HG02798 (cell line): ENCODE results near the gene CDK3.
"Not testable (repeated sequence)": the region's sequence is repeated elsewhere in the genome, so short reads cannot be mapped to it uniquely, and the experiment has no call there.

Experiments used
- ATAC-seq: cut with Tn5 transposase; IDR thresholded peaks from one replicate; pipeline ENCODE4 v1.9.1; 2021; ENCODE audit warnings: mild to moderate bottlenecking; ENCODE audit not compliant: unreplicated experiment, poor library complexity

Gene CDK3

DNA sequence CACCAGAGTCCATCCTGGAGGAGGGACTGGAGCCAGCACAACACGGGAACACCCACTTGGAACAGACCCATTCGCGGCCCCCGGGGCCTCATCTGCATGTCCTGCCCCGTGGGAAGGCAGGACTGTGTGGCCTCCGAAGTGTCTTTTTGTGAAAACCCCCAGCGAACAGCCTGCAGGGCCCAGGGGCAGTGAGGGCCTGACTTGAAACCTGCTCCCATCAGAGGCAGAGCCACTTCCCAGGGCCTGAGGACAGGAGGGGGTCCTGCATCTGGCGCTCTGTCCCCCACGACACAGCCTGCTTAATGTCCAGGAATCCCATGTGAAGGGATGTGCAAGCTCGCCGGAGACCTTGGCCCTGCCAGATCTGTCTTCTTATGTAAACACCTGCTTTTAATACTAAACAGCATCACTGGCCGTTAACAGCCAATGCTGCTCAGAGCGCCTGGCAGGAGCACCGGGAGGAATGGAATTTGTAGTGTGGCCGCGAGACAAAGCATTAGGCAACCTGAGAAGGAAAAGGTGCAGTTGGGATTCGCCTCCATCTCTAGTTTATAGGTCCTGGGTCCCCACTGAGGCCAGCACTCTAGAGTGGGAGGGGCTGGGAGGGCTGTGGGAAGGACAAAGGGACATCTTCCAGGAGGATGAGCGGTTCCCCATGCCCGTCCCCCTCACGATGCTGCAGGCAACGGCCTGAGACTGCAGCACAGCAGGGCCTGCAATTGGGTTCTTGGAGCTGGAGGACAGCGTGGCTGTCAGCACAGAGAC, 36.0 kb downstream of the CDK3 start:
- ATAC-seq, result no peak

DNA sequence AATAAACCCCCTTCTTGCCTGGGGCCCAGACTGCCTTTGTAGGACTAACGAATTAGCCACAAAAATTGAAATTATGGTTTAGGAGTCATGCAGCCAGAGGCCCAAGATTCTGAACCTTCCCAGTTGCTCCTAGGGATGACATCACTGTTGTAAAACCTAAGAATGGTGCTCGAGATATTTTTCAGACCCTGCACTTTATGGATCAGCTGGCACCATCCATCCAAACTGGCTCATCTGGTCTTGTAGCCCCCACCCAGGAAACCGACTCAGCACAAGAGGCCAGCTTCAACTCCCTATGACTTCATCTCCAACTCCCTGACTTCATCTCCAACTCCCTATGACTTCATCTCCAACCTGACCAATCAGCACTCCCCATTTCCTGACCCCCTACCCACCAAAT, 37.4 kb downstream of the CDK3 start:
- ATAC-seq, result no peak

DNA sequence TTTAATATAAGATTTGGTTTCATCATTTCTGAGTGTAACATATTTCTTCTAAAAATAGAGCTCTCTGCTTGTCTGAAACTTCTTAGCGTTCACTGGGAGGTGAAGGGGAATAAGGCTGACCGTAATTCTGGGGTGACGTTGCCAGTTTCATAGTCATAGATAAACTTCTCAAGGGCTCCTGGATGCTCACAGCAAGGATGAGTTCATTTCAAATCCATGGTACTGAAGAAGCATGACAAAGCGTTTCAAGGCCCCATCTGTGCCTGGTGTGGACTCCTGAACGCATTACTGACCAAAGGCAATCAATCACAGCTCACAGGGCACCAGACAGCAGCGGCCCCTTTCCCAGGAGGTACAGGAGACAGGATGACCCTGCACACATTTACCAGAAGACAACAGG, 38.5 kb downstream of the CDK3 start:
- ATAC-seq, result no peak

DNA sequence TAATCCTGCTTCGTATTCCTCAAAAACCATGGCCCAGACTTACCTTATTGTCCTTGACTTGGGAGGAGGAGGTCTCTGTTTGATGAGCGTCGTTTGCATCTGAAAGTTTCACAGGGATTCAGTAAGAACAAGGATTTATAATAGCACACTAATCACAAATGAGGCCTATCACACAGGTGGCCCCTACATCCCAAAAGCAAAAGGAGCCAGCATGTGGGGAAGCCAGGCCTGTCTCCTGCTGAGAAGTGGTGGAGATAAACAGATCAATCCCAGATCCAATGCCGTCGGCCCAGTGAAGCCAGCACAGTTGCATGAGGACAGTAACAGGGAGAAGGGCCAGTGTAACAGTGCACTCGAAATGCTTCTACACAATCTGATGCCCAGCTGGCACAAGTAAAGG, 39.7 kb downstream of the CDK3 start:
- ATAC-seq, result no peak

DNA sequence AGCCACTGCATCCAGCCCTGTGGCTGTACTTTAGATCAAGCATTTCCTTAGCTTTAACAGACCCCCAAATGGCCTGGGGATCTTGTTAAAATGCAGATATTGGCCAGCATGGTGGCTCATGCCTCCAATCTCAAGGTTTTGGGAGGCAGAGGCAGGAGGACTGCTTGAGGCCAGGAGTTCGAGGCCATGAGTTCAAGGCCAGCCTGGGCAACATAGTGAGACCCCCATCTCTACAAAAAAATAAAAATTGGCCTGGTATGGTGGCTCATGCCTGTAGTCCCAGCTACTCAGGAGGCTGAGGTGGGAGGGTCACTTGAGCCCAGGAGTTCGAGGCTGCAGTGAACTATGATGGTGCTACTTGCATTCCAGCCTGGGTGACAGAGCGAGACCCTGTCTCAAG, 42.2 kb downstream of the CDK3 start:
- ATAC-seq, result not testable (repeated sequence)

DNA sequence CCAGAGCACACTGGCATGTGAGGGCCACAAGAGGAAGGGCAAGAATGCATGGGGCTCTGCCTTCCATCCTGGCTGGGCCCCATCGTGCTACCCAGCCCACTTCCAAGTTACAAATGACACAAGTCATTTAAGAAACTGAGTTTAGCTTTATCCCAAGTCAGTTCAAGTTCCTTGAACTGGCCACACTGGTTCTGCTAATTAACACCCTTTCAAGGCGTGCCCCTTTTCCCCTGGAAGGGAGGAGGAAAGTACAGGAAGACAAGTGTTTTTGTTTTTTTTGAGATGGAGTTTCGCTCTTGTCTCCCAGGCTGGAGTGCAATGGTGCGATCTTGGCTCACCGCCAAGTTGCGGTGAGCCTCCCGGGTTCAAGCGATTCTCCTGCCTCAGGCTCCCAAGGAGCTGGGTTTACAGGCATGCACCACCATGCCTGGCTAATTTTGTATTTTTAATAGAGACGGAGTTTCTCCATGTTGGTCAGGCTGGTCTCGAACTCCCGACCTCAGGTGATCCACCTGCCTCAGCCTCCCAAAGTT, 43.9 kb downstream of the CDK3 start:
- not testable (repeated sequence) for ATAC-seq

DNA sequence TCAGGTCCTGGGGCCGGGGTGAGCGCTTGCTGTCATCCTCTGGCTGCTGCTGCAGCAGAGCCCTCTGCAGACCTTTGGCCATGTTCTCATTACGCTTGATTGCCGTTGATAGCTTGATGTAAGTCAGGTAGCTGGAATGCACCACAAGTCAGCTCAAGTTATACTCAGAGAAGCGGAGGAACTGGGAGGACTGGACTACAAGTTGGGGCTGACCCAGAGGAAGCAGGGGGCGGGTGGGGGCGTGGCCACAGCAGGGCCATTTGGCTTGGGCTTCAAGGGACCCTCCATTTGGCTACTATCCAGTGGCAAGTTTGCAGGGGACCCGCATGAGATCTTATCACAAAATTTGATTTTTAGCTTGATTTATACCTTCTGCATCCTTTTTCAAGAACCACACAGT, 45.4 kb downstream of the CDK3 start:
- ATAC-seq, result no peak

DNA sequence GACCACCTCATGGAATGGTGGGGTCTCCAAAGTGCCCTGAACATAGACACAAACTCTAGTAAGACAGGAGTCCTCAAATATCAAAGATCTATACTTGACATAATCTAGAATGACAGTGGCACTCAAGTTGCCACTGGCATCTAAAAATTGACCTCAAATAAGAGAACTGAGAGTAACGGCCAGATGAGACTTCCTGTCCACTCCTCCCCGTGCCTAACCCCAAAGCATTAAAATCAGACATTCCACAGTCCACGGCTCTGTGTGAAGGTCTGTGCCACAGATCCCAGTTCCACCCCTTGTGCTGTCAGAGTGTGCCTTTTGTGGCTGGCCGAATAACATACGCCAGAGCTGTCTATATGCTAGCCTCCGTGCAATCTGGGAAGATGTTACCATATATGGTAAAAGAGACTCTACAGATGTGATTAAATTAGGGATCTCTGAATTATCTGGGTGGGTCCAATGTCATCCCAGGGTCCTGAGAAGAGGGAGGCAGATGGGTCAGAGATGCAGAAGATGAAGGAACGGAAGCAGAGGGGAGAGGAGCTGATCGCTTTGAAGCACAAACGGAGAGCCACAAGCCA, 47.5 kb downstream of the CDK3 start:
- no peak for ATAC-seq

DNA sequence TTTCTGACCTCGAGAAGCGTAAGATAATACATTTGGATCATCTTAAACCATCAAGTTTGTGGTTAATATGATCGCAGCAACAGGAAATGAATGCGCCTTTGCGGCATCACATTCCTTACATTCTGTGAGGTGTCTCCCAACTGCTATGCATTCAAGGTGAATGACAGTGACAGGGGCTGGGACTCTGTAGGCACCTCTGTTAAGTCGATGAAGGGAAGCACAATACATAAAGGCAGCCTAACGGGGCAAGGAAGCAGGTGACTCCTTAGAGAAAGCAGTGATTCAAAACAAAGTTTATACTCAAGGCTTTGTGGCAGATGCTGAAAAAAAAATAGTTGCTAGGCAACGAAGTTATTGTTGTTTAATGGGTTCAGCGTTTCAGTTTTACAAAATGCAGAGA, 48.1 kb downstream of the CDK3 start:
- no peak for ATAC-seq

DNA sequence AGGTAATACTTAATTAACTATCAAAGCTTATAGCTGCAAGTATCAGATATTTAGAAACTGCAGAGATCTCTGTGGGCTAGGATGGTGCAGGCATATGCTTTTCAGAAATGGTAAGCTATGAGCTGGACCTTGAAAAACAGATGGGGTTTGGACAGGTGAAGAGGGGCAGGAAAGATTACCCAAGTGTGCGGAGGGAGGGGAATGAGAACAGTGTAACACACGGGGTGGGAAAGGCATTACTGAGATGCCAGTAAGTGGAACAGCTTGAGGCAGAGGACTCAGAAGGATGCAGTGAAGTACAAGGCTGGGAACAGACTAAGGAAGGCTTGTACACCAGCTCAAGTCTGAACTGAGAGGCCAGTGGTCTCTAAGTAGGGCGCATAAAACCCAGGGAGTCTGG, 48.6 kb downstream of the CDK3 start:
- no peak for ATAC-seq

DNA sequence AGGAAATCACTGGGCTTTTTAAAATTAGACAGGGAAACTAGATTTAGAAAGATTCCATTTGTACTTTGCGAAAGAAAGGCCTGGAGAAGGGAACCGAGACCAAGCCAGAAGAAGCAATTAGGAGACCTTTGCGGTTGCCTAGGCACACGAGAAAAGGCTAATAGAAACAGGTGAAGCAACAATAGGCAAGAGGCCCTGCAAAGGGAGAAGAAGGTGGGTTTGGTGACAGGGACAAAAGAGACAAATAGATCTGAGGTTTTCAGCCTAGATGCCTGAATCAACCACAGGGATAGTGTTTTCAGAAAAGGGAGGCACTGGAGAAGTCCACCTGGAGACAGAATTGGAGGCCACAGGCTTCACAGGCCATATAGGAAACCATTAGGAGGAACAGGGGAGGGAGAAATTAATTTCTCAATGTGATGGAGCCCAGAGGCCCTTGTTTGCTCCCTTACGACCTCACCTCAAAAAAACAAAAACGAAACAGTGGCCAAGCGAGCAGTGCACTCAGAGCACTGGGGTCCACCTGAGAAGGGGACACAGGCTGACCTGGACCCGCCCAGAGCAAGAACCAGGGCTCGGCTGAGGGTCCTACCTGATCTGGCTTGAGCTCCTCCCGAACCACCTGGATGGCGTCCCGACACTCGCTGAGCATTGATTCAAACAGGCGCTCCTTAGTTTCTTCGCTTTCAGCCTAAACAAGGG, 49.3 kb downstream of the CDK3 start:
- ATAC-seq, result no peak

DNA sequence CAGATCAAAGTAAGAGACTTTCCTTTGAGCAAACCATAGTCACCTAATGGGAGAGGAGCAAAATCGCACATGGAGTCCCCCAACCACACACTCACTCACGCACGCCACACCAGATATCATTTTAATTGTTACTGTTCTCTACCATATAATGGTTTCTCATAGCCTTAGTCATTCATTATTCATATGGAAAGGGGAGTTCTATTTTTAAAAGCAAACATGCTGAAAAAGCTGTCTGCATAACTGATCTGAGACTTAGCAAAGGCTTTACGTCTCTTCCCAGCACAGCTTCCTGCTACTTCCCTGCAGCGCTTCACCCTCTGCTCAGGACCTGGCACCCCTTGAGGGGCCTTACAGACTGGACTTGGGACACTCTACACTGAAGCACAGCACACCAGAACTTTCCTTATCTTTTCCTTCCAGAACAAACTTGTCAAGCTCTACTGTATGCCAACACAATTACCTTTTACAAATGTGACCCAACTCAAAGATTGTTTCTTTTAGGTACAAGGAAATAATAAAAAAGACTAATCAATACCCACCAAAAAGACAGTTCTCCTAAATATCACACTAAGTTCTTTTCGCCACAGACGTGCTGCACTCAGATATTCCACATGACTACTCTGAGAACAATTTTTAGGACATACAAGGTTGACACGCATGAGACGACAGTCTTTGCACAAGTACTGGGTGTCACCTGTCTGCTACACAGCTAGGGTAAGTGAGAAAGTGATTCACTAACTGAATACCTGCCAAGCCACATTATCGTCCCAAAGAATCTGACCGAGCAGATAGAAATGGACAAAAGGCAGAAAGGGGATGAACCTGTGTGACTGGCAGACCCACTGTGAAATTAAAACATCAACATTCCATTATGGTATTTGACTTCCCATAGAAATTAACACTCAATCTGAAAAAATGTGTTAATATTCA, 50.1 kb downstream of the CDK3 start:
- no peak for ATAC-seq

DNA sequence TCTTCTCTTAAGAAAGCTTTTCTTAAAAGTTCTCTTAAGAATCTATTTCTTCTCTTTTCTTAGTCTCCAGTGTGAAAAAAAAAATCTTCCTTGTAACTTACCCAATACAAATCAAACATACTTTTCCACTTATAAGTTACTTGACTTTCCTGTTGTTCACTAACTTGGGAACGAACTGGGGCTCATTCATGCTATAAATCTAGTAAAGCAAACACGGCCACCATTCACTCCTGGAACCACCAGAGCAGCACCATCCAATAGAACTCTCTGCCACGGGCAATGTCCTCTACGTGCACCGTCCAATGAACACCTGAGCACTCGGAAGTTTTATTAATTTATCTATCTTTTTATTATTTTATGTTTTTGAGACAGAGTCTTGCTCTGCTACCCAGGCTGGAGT, 50.9 kb downstream of the CDK3 start:
- no peak for ATAC-seq

DNA sequence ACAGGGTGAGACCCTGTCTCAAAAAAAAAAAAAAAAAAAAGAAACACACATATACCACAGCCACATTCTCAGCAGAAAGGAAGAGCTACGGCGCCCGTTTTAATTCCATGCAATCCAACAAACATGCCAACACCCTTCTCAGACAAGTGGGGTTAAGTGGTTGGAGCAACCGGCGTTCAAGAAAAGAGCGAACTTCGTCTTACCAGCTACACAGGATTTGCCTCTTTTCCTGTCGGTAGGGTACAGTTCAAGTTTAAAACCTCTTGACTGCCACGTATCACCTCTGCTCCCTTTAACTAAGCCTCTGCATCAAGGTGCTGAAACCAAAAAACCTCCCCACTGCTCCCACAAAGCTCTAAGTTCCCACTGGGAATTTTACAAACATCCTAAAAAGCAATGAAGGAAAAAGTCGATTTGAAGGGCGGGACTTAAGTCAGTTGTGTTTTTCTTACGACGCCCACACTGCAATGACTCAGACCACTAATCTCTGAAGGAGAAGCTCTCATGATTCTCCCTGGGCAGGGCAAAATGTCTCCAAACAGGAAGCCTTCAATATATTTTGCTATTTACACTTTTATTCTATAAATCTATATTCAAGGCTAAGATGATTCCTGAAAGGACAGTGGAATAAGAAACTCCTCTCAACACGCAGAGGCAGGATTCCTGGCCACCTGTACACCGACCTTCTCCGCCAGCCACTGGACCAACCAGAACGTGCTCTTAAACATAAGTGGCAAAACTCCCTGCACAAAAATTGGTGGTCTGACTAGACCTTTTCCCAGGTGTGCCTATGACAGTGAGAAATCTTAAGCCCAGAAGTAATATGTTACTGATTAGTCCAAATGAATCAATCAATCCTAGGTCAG, 52.8 kb downstream of the CDK3 start:
- no peak for ATAC-seq

DNA sequence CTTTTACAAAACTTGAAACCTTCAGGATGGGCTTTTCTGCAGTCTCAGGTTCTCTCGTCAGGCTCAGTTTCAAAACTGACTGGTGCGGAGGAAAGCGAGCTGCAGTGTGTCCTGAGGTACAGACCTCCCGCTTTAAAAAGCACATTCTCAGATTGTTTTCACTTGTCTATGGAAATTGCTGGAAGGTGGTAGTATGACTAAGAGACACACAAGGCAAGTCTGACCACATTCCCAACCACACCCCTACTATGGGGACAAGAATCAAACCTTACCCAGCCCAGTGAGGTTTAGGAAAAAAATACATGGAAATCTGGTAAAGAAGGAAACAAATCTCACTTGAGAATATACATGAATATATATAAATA, 53.4 kb downstream of the CDK3 start:
- no peak for ATAC-seq
